ENCODE data around the gene C2CD4D. TPM values are rescaled to one million over a fixed set of nuclear protein-coding genes. Genes with fewer than 3 reads are reported as not detected.

C2CD4D gene
- polyA plus RNA-seq, 1 donor from 2014 or later: not detected

DNA sequence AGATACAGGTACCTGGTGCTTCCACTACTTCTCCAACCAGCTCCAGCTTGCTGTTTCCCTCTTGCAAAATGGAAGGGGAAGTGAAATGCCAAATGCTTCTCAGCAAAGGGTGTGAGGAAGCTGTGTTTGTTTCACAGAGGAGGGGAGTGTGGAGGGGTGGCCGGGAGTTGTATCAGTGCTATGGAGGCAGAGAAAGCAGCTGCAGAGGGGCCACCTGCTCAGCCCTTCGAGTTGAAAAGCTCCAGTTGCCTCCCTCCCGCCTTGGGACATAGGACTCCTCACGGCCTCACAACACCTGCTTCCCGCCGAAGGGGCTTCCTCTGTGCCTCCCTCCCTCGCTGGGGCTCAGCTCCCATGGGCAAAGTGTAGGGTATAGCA, 22.3 kb downstream of the C2CD4D start:
- Histone ChIP-seq H2AFZ (ENCODE audit: low read depth, low read length) (no peak overlapping the region), H3K79me2 (replicated peaks; ENCODE audit: insufficient read depth, low read length) (no peaks in the 10 kb centered on the region), H3K4me2 (ENCODE audit: low read length) (no peak overlapping the region), H3K36me3 (ENCODE audit: insufficient read depth, low read length) (no peaks in the 10 kb centered on the region), H3K27ac (ENCODE audit: low read length) (peak overlapping the region; percentile 34), H4K20me1 (ENCODE audit: insufficient read depth) (no peaks in the 10 kb centered on the region), H3F3A (ENCODE audit: insufficient read depth, low read length, poor library complexity, severe bottlenecking) (no peaks in the 10 kb centered on the region), H3K9me2 (ENCODE audit: insufficient read depth, low read length) (no peaks in the 10 kb centered on the region), H3K4me3 (ENCODE audit: low read length) (no peak overlapping the region), H3K9me3 (ENCODE audit: low read length) (no peaks in the 10 kb centered on the region), H3K9ac (ENCODE audit: low read length) (no peak overlapping the region), H3K27me3 (ENCODE audit: insufficient read depth, low read depth, low read length) (no peaks in the 10 kb centered on the region)
- TF ChIP-seq MXI1 (conservative IDR thresholded peaks at IDR 0.05; ENCODE audit: poor library complexity, severe bottlenecking) (no peak), SMC3 (conservative IDR thresholded peaks at IDR 0.05; ENCODE audit: poor library complexity) (no peak), POLR2AphosphoS5 (IDR thresholded peaks at IDR 0.05) (no peak), TAF1 (IDR thresholded peaks at IDR 0.05; ENCODE audit: low read depth) (no peak), EZH2 (IDR thresholded peaks at IDR 0.05; ENCODE audit: borderline replicate concordance, insufficient read depth, low read length, poor library complexity, severe bottlenecking) (no peak), EP300 (conservative IDR thresholded peaks at IDR 0.05; ENCODE audit: poor library complexity, severe bottlenecking) (no peak), RAD21 (conservative IDR thresholded peaks at IDR 0.05) (no peak)
- TF ChIP-seq, protein P1, sequence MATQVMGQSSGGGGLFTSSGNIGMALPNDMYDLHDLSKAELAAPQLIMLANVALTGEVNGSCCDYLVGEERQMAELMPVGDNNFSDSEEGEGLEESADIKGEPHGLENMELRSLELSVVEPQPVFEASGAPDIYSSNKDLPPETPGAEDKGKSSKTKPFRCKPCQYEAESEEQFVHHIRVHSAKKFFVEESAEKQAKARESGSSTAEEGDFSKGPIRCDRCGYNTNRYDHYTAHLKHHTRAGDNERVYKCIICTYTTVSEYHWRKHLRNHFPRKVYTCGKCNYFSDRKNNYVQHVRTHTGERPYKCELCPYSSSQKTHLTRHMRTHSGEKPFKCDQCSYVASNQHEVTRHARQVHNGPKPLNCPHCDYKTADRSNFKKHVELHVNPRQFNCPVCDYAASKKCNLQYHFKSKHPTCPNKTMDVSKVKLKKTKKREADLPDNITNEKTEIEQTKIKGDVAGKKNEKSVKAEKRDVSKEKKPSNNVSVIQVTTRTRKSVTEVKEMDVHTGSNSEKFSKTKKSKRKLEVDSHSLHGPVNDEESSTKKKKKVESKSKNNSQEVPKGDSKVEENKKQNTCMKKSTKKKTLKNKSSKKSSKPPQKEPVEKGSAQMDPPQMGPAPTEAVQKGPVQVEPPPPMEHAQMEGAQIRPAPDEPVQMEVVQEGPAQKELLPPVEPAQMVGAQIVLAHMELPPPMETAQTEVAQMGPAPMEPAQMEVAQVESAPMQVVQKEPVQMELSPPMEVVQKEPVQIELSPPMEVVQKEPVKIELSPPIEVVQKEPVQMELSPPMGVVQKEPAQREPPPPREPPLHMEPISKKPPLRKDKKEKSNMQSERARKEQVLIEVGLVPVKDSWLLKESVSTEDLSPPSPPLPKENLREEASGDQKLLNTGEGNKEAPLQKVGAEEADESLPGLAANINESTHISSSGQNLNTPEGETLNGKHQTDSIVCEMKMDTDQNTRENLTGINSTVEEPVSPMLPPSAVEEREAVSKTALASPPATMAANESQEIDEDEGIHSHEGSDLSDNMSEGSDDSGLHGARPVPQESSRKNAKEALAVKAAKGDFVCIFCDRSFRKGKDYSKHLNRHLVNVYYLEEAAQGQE (IDR thresholded peaks at IDR 0.05; ENCODE audit: borderline replicate concordance): no peak
- TF ChIP-seq, protein P2, sequence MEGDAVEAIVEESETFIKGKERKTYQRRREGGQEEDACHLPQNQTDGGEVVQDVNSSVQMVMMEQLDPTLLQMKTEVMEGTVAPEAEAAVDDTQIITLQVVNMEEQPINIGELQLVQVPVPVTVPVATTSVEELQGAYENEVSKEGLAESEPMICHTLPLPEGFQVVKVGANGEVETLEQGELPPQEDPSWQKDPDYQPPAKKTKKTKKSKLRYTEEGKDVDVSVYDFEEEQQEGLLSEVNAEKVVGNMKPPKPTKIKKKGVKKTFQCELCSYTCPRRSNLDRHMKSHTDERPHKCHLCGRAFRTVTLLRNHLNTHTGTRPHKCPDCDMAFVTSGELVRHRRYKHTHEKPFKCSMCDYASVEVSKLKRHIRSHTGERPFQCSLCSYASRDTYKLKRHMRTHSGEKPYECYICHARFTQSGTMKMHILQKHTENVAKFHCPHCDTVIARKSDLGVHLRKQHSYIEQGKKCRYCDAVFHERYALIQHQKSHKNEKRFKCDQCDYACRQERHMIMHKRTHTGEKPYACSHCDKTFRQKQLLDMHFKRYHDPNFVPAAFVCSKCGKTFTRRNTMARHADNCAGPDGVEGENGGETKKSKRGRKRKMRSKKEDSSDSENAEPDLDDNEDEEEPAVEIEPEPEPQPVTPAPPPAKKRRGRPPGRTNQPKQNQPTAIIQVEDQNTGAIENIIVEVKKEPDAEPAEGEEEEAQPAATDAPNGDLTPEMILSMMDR (IDR thresholded peaks at IDR 0.05; ENCODE audit: poor library complexity, severe bottlenecking): no peak

DNA sequence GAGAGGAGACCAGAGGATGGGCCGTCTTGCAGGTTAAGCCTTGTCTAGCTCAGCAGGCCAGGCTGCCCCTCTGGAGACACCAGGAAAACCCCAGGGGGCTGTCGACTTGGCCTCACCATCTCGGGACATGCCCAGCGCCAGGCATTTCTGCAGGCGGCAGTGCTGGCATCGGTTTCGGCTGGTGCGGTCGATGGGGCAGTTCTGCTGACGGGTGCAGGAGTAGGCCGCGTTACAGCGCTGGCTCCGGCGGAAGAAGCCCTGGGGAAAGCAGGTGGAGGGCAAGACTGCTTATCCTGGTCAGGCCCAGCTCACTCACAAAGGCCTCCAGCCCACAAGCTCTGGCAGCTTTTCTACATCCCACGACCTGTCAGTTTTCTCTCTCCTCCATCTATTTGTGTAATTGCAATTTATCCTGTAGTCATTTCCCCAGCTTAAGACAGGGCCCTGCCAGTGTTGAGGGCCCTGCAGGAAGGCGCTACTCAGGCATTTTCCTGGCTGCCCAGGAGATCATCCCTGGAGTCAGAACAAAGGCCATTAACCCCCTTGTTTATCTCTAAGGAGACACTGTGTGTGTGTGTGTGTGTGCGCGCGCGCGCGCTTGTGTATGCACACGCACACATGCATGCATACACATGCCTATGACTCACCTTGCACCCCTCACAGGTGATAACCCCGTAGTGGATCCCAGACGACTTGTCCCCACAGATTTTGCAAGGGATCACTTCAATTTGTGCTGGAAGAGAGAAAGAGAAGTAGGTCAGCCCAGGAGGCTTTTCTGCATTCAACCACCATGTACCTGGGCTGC, 22.9 kb downstream of the C2CD4D start:
- H3K4me2 ChIP-seq (ENCODE audit: low read length): no peak overlapping the region
- no peaks in the 10 kb centered on the region for H3K79me2 ChIP-seq (replicated peaks; ENCODE audit: insufficient read depth, low read length)
- no peaks in the 10 kb centered on the region for H3K9me3 ChIP-seq (ENCODE audit: low read length)
- H4K20me1 ChIP-seq (ENCODE audit: insufficient read depth): no peaks in the 10 kb centered on the region
- H3K9me2 ChIP-seq (ENCODE audit: insufficient read depth, low read length): no peaks in the 10 kb centered on the region
- H3K36me3 ChIP-seq (ENCODE audit: insufficient read depth, low read length): no peaks in the 10 kb centered on the region
- peak overlapping the region; percentile 34 for H3K27ac ChIP-seq (ENCODE audit: low read length)
- H3K9ac ChIP-seq (ENCODE audit: low read length): peak overlapping the region; percentile 5
- H3K4me3 ChIP-seq (ENCODE audit: low read length): no peak overlapping the region
- H2AFZ ChIP-seq (ENCODE audit: low read depth, low read length): peak overlapping the region; percentile 14
- TF ChIP-seq SMC3 (conservative IDR thresholded peaks at IDR 0.05; ENCODE audit: poor library complexity) (no peak), POLR2AphosphoS5 (IDR thresholded peaks at IDR 0.05) (peak; percentile 22), TAF1 (IDR thresholded peaks at IDR 0.05; ENCODE audit: low read depth) (no peak), EP300 (conservative IDR thresholded peaks at IDR 0.05; ENCODE audit: poor library complexity, severe bottlenecking) (peak; percentile 36)
- TF ChIP-seq, protein P1 (IDR thresholded peaks at IDR 0.05; ENCODE audit: borderline replicate concordance): no peak
- H3K27me3 ChIP-seq (ENCODE audit: insufficient read depth, low read depth, low read length): no peaks in the 10 kb centered on the region
- H3F3A ChIP-seq (ENCODE audit: insufficient read depth, low read length, poor library complexity, severe bottlenecking): no peaks in the 10 kb centered on the region
